GM13976 (cell line): ENCODE data around the gene HDAC7.
"Not testable (repeated sequence)": the region's sequence is repeated elsewhere in the genome, so short reads cannot be mapped to it uniquely, and the experiment has no call there.

ENCODE experiments used
- DNase-seq: peaks from one replicate; pipeline ENCODE4 v3.0.0; 2012; ENCODE audit warnings: low spot score
- CTCF ChIP-seq: IDR thresholded peaks from 2 replicates; pipeline ENCODE4 v1.5.1; 2012; ENCODE audit warnings: borderline replicate concordance, mild to moderate bottlenecking; ENCODE audit not compliant: insufficient read depth; ENCODE audit errors: extremely low read depth, missing control alignments, control extremely low read depth
- in situ Hi-C: fragments of 300-500 bp; cut with MboI; formaldehyde crosslinking; loops from one replicate; pipeline ENCODE4 v1.12.0; 2022; ENCODE audit warnings: low sequenced_read_pairs, mixed read lengths, inconsistent platforms; ENCODE audit not compliant: unreplicated experiment

HDAC7 gene

GRCh38 chr12:47843226-47843980 lies 23.7 kb upstream of the HDAC7 start:
- TF ChIP-seq CTCF = no peak
- in situ Hi-C loops = no loop called here
- DNase-seq = no peak

DNA sequence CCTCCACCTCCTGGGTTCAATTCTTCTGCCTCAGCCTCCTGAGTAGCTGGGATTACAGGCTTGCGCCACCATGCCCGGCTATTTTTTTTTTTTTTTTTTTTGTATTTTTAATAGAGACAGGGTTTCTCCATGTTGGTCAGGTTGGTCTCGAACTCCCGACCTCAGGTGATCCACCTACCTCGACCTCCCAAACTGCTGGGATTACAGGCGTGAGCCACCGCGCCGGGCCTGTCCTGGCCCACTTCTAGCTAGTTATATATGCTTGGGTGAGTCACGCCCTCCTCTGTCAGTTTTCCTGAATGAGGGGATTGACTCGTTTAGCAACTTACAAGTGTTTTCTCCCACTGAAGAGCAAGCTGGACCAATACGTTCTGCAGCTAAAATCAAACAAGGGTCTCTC lies 22.8 kb upstream of the HDAC7 start:
- in situ Hi-C loops, DNase-seq: not testable (repeated sequence)

GRCh38 chr12:47841910-47842309 lies 22.2 kb upstream of the HDAC7 start:
- DNase-seq = no peak
- in situ Hi-C loops = no loop called here
- TF ChIP-seq CTCF = no peak

- in situ Hi-C loops = no loop called here
- TF ChIP-seq CTCF = no peak
- no peak for DNase-seq
Measured at GRCh38 chr12:47841501-47841900, 21.8 kb upstream of the HDAC7 start.

- no peak for DNase-seq
Measured at GRCh38 chr12:47840571-47840970, 20.9 kb upstream of the HDAC7 start.

GRCh38 chr12:47839214-47839876 lies 19.6 kb upstream of the HDAC7 start:
- DNase-seq = no peak
- no peak for TF ChIP-seq CTCF
- in situ Hi-C loops = loop anchor here (10.0 kb wide), 1 partner anchor 105 kb away; no protein-coding TSS in a partner anchor

More at GRCh38 chr12:47840571-47840970, 20.9 kb upstream of the HDAC7 start:
- no peak for TF ChIP-seq CTCF
- in situ Hi-C loops = no loop called here

GRCh38 chr12:47838286-47838931 lies 18.7 kb upstream of the HDAC7 start:
- in situ Hi-C loops = loop anchor here (10.0 kb wide), 1 partner anchor 104 kb away; no protein-coding TSS in a partner anchor
- no peak for DNase-seq
- TF ChIP-seq CTCF = peak; percentile 39
